ENCODE results near the gene RNASET2. TPM values are rescaled to one million over a fixed set of nuclear protein-coding genes. Genes with fewer than 3 reads are reported as not detected.

Gene RNASET2
- total RNA-seq (10 to 100 TPM; 59.6 to 66.6 TPM), polyA plus RNA-seq (ENCODE audit: insufficient read length in 2 of 2) (10 to 100 TPM; 51.7 to 58.3 TPM)
- long read RNA-seq, donor 1, transcript RNASET2-210 (9 exons, 1,375 nt) = major isoform, 25 of 42 reads
- long read RNA-seq, donor 1, transcript RNASET2-212 (2 exons, 2,280 nt) = minor isoform, 7 of 42 reads
- long read RNA-seq, donor 1, partial matches to known transcripts = 0 of 42 reads
- long read RNA-seq, donor 1, other reads (novel, unspliced or antisense) = 8 of 42 reads
- long read RNA-seq, donor 2, transcript RNASET2-210 (9 exons, 1,375 nt) = major isoform, 8 of 8 reads
- long read RNA-seq, donor 2, partial matches to known transcripts = 0 of 8 reads
- long read RNA-seq, donor 2, other reads (novel, unspliced or antisense) = 0 of 8 reads
- long read RNA-seq, donor 3, transcript RNASET2-210 (9 exons, 1,375 nt) = major isoform, 8 of 11 reads
- long read RNA-seq, donor 3, partial matches to known transcripts = 0 of 11 reads
- long read RNA-seq, donor 3, other reads (novel, unspliced or antisense) = 0 of 11 reads
- long read RNA-seq, donor 4, transcript RNASET2-210 (9 exons, 1,375 nt) = major isoform, 31 of 49 reads
- long read RNA-seq, donor 4, transcript RNASET2-212 (2 exons, 2,280 nt) = minor isoform, 5 of 49 reads
- long read RNA-seq, donor 4, partial matches to known transcripts = 12 of 49 reads
- long read RNA-seq, donor 4, other reads (novel, unspliced or antisense) = 0 of 49 reads

- under 1% methylated on average over 67 of the region's 71 CpGs for WGBS (ENCODE audit: insufficient coverage)
- H3K36me3 ChIP-seq (ENCODE audit: control insufficient read depth, insufficient read depth, low read length) = peaks cover 11% of the 10 kb centered on the region
- peak; percentile 71 to 97 (median 89) for DNase-seq (ENCODE audit: low read depth in 4 of 6, low spot score in 6 of 6)
- H3K4me1 ChIP-seq (ENCODE audit: control insufficient read depth, insufficient read depth, low read length) = peaks cover 25% of the 10 kb centered on the region
- no peaks in the 10 kb centered on the region for H3K27me3 ChIP-seq (ENCODE audit: control insufficient read depth, insufficient read depth, low read length)
- no peaks in the 10 kb centered on the region for H3K9me3 ChIP-seq (ENCODE audit: control insufficient read depth, insufficient read depth, low read length)
- peak within 1 kb of the TSS; percentile 47 for H3K27ac ChIP-seq (ENCODE audit: low read depth, low read length)
- H3K4me3 ChIP-seq (ENCODE audit: low read depth, low read length) = peak within 1 kb of the TSS; percentile 65
Observed at GRCh38 chr6:166956444-166957086, at the start of gene RNASET2. RNASET2 (minus strand) TSS chr6:166956550; CDS start chr6:166956182, 368 bp downstream.

- H3K9me3 ChIP-seq (ENCODE audit: control insufficient read depth, insufficient read depth, low read length) = no peaks in the 10 kb centered on the region
- peaks cover 16% of the 10 kb centered on the region for H3K36me3 ChIP-seq (ENCODE audit: control insufficient read depth, insufficient read depth, low read length)
- H3K4me1 ChIP-seq (ENCODE audit: control insufficient read depth, insufficient read depth, low read length) = no peaks in the 10 kb centered on the region
- H3K27me3 ChIP-seq (ENCODE audit: control insufficient read depth, insufficient read depth, low read length) = no peaks in the 10 kb centered on the region
- peak in 2 of 6 donors; percentile 25 to 31 for DNase-seq (ENCODE audit: low read depth in 4 of 6, low spot score in 6 of 6)
- WGBS (ENCODE audit: insufficient coverage) = 59% methylated on average over 7 of the region's 12 CpGs
- H3K4me3 ChIP-seq (ENCODE audit: low read depth, low read length) = no peak overlapping the region
- no peak overlapping the region for H3K27ac ChIP-seq (ENCODE audit: low read depth, low read length)
Observed at GRCh38 chr6:167005350-167006159, 49.2 kb upstream of the RNASET2 start.

GRCh38 chr6:167000759-167001158 is 44.4 kb upstream of the RNASET2 start:
- no peak overlapping the region for H3K27ac ChIP-seq (ENCODE audit: low read depth, low read length)
- peaks cover 5% of the 10 kb centered on the region for H3K4me1 ChIP-seq (ENCODE audit: control insufficient read depth, insufficient read depth, low read length)
- H3K4me3 ChIP-seq (ENCODE audit: low read depth, low read length) = peak overlapping the region; percentile 74
- no peak for DNase-seq (ENCODE audit: low read depth in 4 of 6, low spot score in 6 of 6)
- no peaks in the 10 kb centered on the region for H3K27me3 ChIP-seq (ENCODE audit: control insufficient read depth, insufficient read depth, low read length)
- no peaks in the 10 kb centered on the region for H3K9me3 ChIP-seq (ENCODE audit: control insufficient read depth, insufficient read depth, low read length)
- H3K36me3 ChIP-seq (ENCODE audit: control insufficient read depth, insufficient read depth, low read length) = peaks cover 5% of the 10 kb centered on the region
- 53% methylated on average over 2 of the region's 2 CpGs for WGBS (ENCODE audit: insufficient coverage)

GRCh38 chr6:166999884-167000253 is 43.5 kb upstream of the RNASET2 start:
- Histone ChIP-seq H3K4me1 (ENCODE audit: control insufficient read depth, insufficient read depth, low read length) (peaks cover 5% of the 10 kb centered on the region), H3K4me3 (ENCODE audit: low read depth, low read length) (peak overlapping the region; percentile 74), H3K9me3 (ENCODE audit: control insufficient read depth, insufficient read depth, low read length) (no peaks in the 10 kb centered on the region), H3K27ac (ENCODE audit: low read depth, low read length) (no peak overlapping the region), H3K27me3 (ENCODE audit: control insufficient read depth, insufficient read depth, low read length) (no peaks in the 10 kb centered on the region), H3K36me3 (ENCODE audit: control insufficient read depth, insufficient read depth, low read length) (no peaks in the 10 kb centered on the region)
- no peak for DNase-seq (ENCODE audit: low read depth in 4 of 6, low spot score in 6 of 6)
- WGBS (ENCODE audit: insufficient coverage) = 0% methylated on average over 7 of the region's 10 CpGs

- H3K9me3 ChIP-seq (ENCODE audit: control insufficient read depth, insufficient read depth, low read length) = no peaks in the 10 kb centered on the region
- peak within 1 kb of the TSS; percentile 74 for H3K4me3 ChIP-seq (ENCODE audit: low read depth, low read length)
- no peaks in the 10 kb centered on the region for H3K27me3 ChIP-seq (ENCODE audit: control insufficient read depth, insufficient read depth, low read length)
- DNase-seq (ENCODE audit: low read depth in 4 of 6, low spot score in 6 of 6) = peak; percentile 91 to 98 (median 94)
- no peaks in the 10 kb centered on the region for H3K36me3 ChIP-seq (ENCODE audit: control insufficient read depth, insufficient read depth, low read length)
- H3K4me1 ChIP-seq (ENCODE audit: control insufficient read depth, insufficient read depth, low read length) = peaks cover 5% of the 10 kb centered on the region
- H3K27ac ChIP-seq (ENCODE audit: low read depth, low read length) = peak within 1 kb of the TSS; percentile 69
- WGBS (ENCODE audit: insufficient coverage) = 0% methylated on average over 93 of the region's 93 CpGs
Observed at GRCh38 chr6:166999145-166999883, 43.0 kb upstream of the RNASET2 start, which contains the start of gene CEP43. CEP43 (plus strand) TSS chr6:166999397; CDS start chr6:166999413, 16 bp downstream.

- peak in 1 of 6 donors; percentile 29 for DNase-seq (ENCODE audit: low read depth in 4 of 6, low spot score in 6 of 6)
- under 1% methylated on average over 96 of the region's 96 CpGs for WGBS (ENCODE audit: insufficient coverage)
- peak overlapping the region; percentile 62 for H3K27ac ChIP-seq (ENCODE audit: low read depth, low read length)
Observed at GRCh38 chr6:166998256-166999144, 42.1 kb upstream of the RNASET2 start.

GRCh38 chr6:166997768-166998255 is 41.5 kb upstream of the RNASET2 start:
- no peak overlapping the region for H3K27ac ChIP-seq (ENCODE audit: low read depth, low read length)

More at GRCh38 chr6:166998256-166999144, 42.1 kb upstream of the RNASET2 start:
- Histone ChIP-seq H3K9me3 (ENCODE audit: control insufficient read depth, insufficient read depth, low read length) (no peaks in the 10 kb centered on the region), H3K4me3 (ENCODE audit: low read depth, low read length) (peak overlapping the region; percentile 62), H3K36me3 (ENCODE audit: control insufficient read depth, insufficient read depth, low read length) (no peaks in the 10 kb centered on the region), H3K27me3 (ENCODE audit: control insufficient read depth, insufficient read depth, low read length) (no peaks in the 10 kb centered on the region), H3K4me1 (ENCODE audit: control insufficient read depth, insufficient read depth, low read length) (peaks cover 5% of the 10 kb centered on the region)

GRCh38 chr6:166997348-166997747 is 41.0 kb upstream of the RNASET2 start:
- 89% methylated on average over 2 of the region's 3 CpGs for WGBS (ENCODE audit: insufficient coverage)
- no peaks in the 10 kb centered on the region for H3K27me3 ChIP-seq (ENCODE audit: control insufficient read depth, insufficient read depth, low read length)
- peak overlapping the region; percentile 62 for H3K4me3 ChIP-seq (ENCODE audit: low read depth, low read length)
- H3K36me3 ChIP-seq (ENCODE audit: control insufficient read depth, insufficient read depth, low read length) = no peaks in the 10 kb centered on the region
- peaks cover 5% of the 10 kb centered on the region for H3K4me1 ChIP-seq (ENCODE audit: control insufficient read depth, insufficient read depth, low read length)
- H3K9me3 ChIP-seq (ENCODE audit: control insufficient read depth, insufficient read depth, low read length) = no peaks in the 10 kb centered on the region
- peak in 1 of 6 donors; percentile 6 for DNase-seq (ENCODE audit: low read depth in 4 of 6, low spot score in 6 of 6)
- H3K27ac ChIP-seq (ENCODE audit: low read depth, low read length) = no peak overlapping the region

More at GRCh38 chr6:166997768-166998255, 41.5 kb upstream of the RNASET2 start:
- DNase-seq (ENCODE audit: low read depth in 4 of 6, low spot score in 6 of 6) = peak in 2 of 6 donors; percentile 66 to 67
- Histone ChIP-seq H3K9me3 (ENCODE audit: control insufficient read depth, insufficient read depth, low read length) (no peaks in the 10 kb centered on the region), H3K36me3 (ENCODE audit: control insufficient read depth, insufficient read depth, low read length) (no peaks in the 10 kb centered on the region), H3K4me1 (ENCODE audit: control insufficient read depth, insufficient read depth, low read length) (peaks cover 5% of the 10 kb centered on the region), H3K27me3 (ENCODE audit: control insufficient read depth, insufficient read depth, low read length) (no peaks in the 10 kb centered on the region), H3K4me3 (ENCODE audit: low read depth, low read length) (peak overlapping the region; percentile 62)
- 7% methylated on average over 37 of the region's 38 CpGs for WGBS (ENCODE audit: insufficient coverage)
